Neural progenitor cell (in vitro differentiated cells): ENCODE measurements around the gene IFI6.

ENCODE experiments used
- EZH2phosphoT487 ChIP-seq: fragments of 200-600 bp; sonication (generic); IDR thresholded peaks from 2 replicates; pipeline ENCODE4 v1.6.1; 2017; ENCODE audit warnings: antibody characterized with exemption
- TF ChIP-seq, protein P1 (sequence below): fragments of 200-600 bp; sonication (generic); IDR thresholded peaks from 2 replicates; pipeline ENCODE4 v1.5.1; 2017; ENCODE audit warnings: antibody characterized with exemption, mild to moderate bottlenecking

DNA sequence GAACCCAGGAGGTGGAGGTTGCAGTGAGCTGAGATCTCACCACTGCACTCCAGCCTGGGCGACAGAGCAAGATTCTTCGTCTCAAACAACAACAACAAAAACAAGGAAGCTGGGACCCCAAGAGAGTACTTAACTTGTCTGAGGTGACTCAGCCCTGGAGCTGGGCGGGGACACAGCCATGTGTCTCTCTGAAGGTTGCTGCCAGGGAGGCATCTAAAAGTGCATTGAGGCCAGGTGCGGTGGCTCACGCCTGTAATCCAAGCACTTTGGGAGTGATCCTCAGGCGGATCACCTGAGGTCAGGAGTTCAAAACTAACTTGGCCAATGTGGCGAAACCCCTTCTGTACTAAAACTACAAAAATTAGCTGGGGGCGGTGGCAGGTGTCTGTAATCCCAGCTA lies 7.7 kb downstream of the IFI6 start:
- TF ChIP-seq, protein P1, sequence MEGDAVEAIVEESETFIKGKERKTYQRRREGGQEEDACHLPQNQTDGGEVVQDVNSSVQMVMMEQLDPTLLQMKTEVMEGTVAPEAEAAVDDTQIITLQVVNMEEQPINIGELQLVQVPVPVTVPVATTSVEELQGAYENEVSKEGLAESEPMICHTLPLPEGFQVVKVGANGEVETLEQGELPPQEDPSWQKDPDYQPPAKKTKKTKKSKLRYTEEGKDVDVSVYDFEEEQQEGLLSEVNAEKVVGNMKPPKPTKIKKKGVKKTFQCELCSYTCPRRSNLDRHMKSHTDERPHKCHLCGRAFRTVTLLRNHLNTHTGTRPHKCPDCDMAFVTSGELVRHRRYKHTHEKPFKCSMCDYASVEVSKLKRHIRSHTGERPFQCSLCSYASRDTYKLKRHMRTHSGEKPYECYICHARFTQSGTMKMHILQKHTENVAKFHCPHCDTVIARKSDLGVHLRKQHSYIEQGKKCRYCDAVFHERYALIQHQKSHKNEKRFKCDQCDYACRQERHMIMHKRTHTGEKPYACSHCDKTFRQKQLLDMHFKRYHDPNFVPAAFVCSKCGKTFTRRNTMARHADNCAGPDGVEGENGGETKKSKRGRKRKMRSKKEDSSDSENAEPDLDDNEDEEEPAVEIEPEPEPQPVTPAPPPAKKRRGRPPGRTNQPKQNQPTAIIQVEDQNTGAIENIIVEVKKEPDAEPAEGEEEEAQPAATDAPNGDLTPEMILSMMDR: no peak
- no peak for TF ChIP-seq EZH2phosphoT487
